ENCODE data around the gene GALNTL6. TPM values are rescaled to one million over a fixed set of nuclear protein-coding genes. Genes with fewer than 3 reads are reported as not detected.

Gene GALNTL6
- total RNA-seq, 1 donor, result 0.10 TPM

DNA sequence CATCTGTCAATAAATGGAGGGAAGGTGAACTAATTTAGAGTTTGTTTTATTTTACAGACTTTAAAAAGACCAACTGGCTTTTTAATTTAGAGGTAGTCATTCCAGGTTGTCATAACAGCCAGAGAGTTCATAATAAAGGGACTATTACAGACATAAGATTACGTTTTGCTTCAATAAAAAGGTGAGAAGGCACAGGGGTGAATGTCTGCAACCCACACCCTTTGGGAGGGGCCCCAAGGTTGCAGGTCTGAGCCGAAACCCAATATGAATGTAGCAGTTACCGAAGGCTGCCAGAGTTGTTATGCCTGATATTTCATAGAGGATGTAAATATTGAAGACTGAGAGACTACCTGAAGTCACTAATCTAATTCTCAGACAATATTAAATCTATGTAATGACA lies 1025.7 kb downstream of the GALNTL6 start:
- Histone ChIP-seq H3K4me1 (ENCODE audit: insufficient read depth, low read length) (no peaks in the 10 kb centered on the region), H3K9me3 (ENCODE audit: low read depth, low read length) (no peaks in the 10 kb centered on the region), H3K4me3 (ENCODE audit: low read length) (no peak overlapping the region), H3K27me3 (ENCODE audit: insufficient read depth, low read length) (no peaks in the 10 kb centered on the region)

- Histone ChIP-seq H3K9me3 (ENCODE audit: low read depth, low read length) (no peaks in the 10 kb centered on the region), H3K27me3 (ENCODE audit: insufficient read depth, low read length) (no peaks in the 10 kb centered on the region), H3K4me1 (ENCODE audit: insufficient read depth, low read length) (no peaks in the 10 kb centered on the region), H3K4me3 (ENCODE audit: low read length) (no peak overlapping the region)
Observed at GRCh38 chr4:172842779-172843178, 1029.6 kb downstream of the GALNTL6 start.

DNA sequence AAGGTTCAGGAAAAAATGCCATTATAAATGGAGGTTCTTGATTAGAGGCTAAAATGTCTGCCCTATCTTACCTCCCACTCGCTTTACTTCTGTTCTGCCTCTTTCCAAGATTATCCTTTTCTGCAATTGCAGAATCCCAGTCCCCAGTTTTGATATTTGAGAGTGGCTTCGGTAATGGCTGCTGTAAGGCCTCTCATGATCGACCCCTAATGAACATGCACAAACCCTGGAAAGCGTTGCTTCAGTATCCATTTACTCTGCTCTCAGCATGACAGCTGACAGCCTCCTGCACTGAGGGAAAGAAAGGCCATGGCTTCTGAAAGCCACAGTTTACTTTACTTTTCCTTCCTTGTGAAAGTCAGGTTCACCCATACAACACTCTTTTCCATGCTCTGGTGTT lies 1030.0 kb downstream of the GALNTL6 start:
- Histone ChIP-seq H3K4me1 (ENCODE audit: insufficient read depth, low read length) (no peaks in the 10 kb centered on the region), H3K9me3 (ENCODE audit: low read depth, low read length) (no peaks in the 10 kb centered on the region), H3K4me3 (ENCODE audit: low read length) (no peak overlapping the region), H3K27me3 (ENCODE audit: insufficient read depth, low read length) (no peaks in the 10 kb centered on the region)

DNA sequence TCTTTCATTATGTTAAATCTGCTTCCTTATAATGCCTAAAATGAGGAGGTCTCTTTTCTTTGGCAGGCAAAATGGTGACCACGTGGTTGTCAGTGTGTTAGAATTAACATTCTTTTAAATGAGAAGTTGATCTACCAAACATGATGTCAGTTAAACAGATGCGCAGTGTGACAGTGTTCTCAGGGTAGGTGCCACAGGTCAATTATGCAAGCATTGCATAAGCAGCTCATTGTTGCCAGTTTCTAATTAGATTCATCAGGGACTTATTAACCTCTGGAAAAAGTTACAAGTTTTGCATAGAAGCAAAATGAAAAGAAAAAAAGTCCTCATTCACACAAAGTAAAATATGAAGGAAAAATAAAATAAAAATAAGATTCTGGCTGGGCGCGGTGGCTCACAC lies 1031.4 kb downstream of the GALNTL6 start:
- no peaks in the 10 kb centered on the region for H3K4me1 ChIP-seq (ENCODE audit: insufficient read depth, low read length)
- no peaks in the 10 kb centered on the region for H3K9me3 ChIP-seq (ENCODE audit: low read depth, low read length)
- H3K4me3 ChIP-seq (ENCODE audit: low read length), result no peak overlapping the region
- H3K27me3 ChIP-seq (ENCODE audit: insufficient read depth, low read length), result no peaks in the 10 kb centered on the region

DNA sequence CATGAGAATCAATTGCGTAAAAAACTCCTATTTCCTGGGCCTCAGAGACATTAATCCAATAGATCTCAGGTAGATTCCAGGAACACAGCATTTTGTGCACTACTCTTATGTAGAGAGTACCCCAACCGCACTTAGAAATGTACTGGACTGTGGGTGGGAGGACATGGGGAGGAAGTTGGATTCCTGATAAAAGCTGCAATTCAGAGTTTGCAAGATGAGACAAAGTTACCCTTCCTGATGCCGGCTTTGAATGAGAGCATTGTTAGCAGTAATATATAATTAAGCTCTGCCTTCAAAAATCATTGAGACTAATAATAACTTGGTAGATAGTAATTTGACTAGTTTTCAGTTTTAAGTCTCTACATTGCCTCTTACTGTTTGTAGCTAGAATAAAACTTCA lies 1032.1 kb downstream of the GALNTL6 start:
- H3K9me3 ChIP-seq (ENCODE audit: low read depth, low read length), result no peaks in the 10 kb centered on the region
- H3K4me3 ChIP-seq (ENCODE audit: low read length), result no peak overlapping the region
- no peaks in the 10 kb centered on the region for H3K27me3 ChIP-seq (ENCODE audit: insufficient read depth, low read length)
- H3K4me1 ChIP-seq (ENCODE audit: insufficient read depth, low read length), result no peaks in the 10 kb centered on the region

DNA sequence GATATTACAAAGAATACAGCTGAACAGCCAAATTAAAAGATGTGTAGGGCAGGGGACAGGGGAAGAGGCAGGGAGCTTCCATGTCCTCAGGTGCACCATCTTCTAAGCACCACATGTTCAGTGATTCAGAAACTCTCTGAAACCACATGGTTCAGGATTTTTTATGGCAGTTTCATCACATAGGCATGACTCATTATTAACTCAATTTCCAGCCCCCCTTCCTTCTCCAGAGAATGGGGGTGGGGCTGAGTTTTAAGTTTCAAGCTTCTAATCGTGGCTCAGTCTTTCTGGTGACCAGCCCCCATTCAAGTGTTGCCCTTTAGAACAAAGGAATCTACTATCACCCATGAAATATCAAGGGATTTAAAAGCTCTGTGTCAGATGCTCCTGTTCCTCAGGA lies 1037.6 kb downstream of the GALNTL6 start:
- Histone ChIP-seq H3K4me1 (ENCODE audit: insufficient read depth, low read length) (no peaks in the 10 kb centered on the region), H3K27me3 (ENCODE audit: insufficient read depth, low read length) (no peaks in the 10 kb centered on the region), H3K9me3 (ENCODE audit: low read depth, low read length) (no peaks in the 10 kb centered on the region), H3K4me3 (ENCODE audit: low read length) (no peak overlapping the region)

GRCh38 chr4:172851534-172851933 lies 1038.3 kb downstream of the GALNTL6 start:
- no peaks in the 10 kb centered on the region for H3K4me1 ChIP-seq (ENCODE audit: insufficient read depth, low read length)
- no peaks in the 10 kb centered on the region for H3K9me3 ChIP-seq (ENCODE audit: low read depth, low read length)
- H3K27me3 ChIP-seq (ENCODE audit: insufficient read depth, low read length), result no peaks in the 10 kb centered on the region
- H3K4me3 ChIP-seq (ENCODE audit: low read length), result no peak overlapping the region

GRCh38 chr4:172857026-172857425 lies 1043.8 kb downstream of the GALNTL6 start:
- H3K27me3 ChIP-seq (ENCODE audit: insufficient read depth, low read length), result no peaks in the 10 kb centered on the region
- no peaks in the 10 kb centered on the region for H3K9me3 ChIP-seq (ENCODE audit: low read depth, low read length)
- no peak overlapping the region for H3K4me3 ChIP-seq (ENCODE audit: low read length)
- no peaks in the 10 kb centered on the region for H3K4me1 ChIP-seq (ENCODE audit: insufficient read depth, low read length)

DNA sequence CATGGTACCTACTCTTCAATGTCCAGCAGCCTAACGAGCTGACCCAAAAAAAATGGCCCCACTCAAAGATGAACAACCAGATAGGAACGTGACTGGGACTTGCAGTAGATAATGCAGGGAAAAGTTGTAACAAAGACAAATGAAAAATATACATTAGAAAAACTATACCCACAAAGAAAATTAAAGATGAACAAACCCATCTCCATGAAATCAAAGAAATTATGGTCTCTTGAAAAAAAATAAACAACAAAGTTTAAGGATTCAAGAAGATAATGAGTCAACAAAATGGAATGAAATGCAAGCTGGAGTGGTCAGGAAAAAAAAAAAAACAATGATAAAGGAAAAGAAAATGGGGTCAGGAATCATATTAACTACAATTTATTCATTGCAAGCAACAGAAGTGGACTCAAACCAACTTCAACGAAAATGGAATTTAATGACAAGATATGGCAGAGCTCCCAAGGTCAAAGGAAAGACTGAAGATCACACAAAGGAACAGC lies 1045.6 kb downstream of the GALNTL6 start:
- Histone ChIP-seq H3K4me3 (ENCODE audit: low read length) (no peak overlapping the region), H3K4me1 (ENCODE audit: insufficient read depth, low read length) (no peaks in the 10 kb centered on the region), H3K27me3 (ENCODE audit: insufficient read depth, low read length) (no peaks in the 10 kb centered on the region)

GRCh38 chr4:172865103-172865502 lies 1051.9 kb downstream of the GALNTL6 start:
- H3K9me3 ChIP-seq (ENCODE audit: low read depth, low read length), result no peaks in the 10 kb centered on the region
- no peaks in the 10 kb centered on the region for H3K4me1 ChIP-seq (ENCODE audit: insufficient read depth, low read length)
- no peaks in the 10 kb centered on the region for H3K27me3 ChIP-seq (ENCODE audit: insufficient read depth, low read length)
- no peak overlapping the region for H3K4me3 ChIP-seq (ENCODE audit: low read length)

More for the DNA sequence above, 1045.6 kb downstream of the GALNTL6 start:
- H3K9me3 ChIP-seq (ENCODE audit: low read depth, low read length), result no peaks in the 10 kb centered on the region

- no peak overlapping the region for H3K4me3 ChIP-seq (ENCODE audit: low read length)
- no peaks in the 10 kb centered on the region for H3K4me1 ChIP-seq (ENCODE audit: insufficient read depth, low read length)
- no peaks in the 10 kb centered on the region for H3K27me3 ChIP-seq (ENCODE audit: insufficient read depth, low read length)
- no peaks in the 10 kb centered on the region for H3K9me3 ChIP-seq (ENCODE audit: low read depth, low read length)
Observed at GRCh38 chr4:172865531-172866127, 1052.4 kb downstream of the GALNTL6 start.

DNA sequence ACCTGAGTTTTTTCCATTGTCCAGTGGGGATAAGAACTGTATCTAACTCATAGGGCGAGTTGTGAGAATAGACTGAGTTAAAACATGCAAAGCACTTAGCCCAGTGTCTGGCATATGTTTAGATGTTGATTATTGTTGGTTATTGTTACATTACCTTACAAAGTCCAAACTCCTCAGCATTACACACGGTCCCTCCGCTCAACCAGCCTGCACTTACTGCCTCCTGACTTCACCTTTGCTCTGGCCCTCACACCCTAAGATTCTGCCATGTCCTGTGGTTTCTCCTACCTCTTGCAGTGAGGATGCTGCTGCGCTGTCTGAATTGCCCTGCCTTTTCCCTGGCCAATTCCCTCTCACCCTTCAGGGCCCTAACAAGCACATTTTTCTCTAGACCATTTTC lies 1053.2 kb downstream of the GALNTL6 start:
- Histone ChIP-seq H3K4me1 (ENCODE audit: insufficient read depth, low read length) (no peaks in the 10 kb centered on the region), H3K27me3 (ENCODE audit: insufficient read depth, low read length) (no peaks in the 10 kb centered on the region), H3K4me3 (ENCODE audit: low read length) (no peak overlapping the region), H3K9me3 (ENCODE audit: low read depth, low read length) (no peaks in the 10 kb centered on the region)

GRCh38 chr4:172867835-172868234 lies 1054.6 kb downstream of the GALNTL6 start:
- no peak overlapping the region for H3K4me3 ChIP-seq (ENCODE audit: low read length)
- H3K27me3 ChIP-seq (ENCODE audit: insufficient read depth, low read length), result no peaks in the 10 kb centered on the region
- H3K4me1 ChIP-seq (ENCODE audit: insufficient read depth, low read length), result no peaks in the 10 kb centered on the region
- H3K9me3 ChIP-seq (ENCODE audit: low read depth, low read length), result no peaks in the 10 kb centered on the region

- Histone ChIP-seq H3K9me3 (ENCODE audit: low read depth, low read length) (no peaks in the 10 kb centered on the region), H3K4me3 (ENCODE audit: low read length) (no peak overlapping the region), H3K27me3 (ENCODE audit: insufficient read depth, low read length) (no peaks in the 10 kb centered on the region), H3K4me1 (ENCODE audit: insufficient read depth, low read length) (no peaks in the 10 kb centered on the region)
Observed at GRCh38 chr4:172868271-172868670, 1055.1 kb downstream of the GALNTL6 start.

DNA sequence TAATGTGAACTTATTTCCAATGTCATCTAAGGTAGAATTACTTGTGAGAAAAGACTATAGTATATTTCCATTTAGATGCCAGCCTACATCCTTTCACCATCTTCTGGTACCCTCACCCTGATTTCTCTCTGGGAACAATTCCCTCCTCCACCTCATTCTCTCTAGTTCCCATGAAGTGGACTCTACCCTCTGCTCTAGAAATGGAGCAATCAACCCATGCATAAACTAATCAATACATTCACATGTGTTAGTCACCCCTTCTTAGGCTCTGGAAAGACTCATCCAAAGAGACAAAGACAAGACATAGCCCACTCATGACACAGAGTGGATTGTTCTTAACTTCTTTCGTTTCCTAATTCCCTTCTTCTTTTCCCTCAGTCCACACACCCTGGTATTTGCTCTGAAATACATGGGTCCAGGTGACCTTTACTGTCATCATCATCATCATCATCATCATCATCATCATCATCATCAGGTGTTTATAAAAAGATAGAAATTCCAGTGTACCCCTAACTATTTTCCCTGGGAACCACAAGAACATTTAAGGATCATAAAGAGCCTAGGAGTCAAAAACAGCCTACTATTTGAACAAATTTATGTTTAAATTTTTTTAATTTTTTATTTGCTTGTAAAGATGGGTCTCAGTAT lies 1056.5 kb downstream of the GALNTL6 start:
- Histone ChIP-seq H3K4me3 (ENCODE audit: low read length) (no peak overlapping the region), H3K27me3 (ENCODE audit: insufficient read depth, low read length) (no peaks in the 10 kb centered on the region), H3K4me1 (ENCODE audit: insufficient read depth, low read length) (no peaks in the 10 kb centered on the region)

GRCh38 chr4:172871381-172871780 lies 1058.2 kb downstream of the GALNTL6 start:
- H3K9me3 ChIP-seq (ENCODE audit: low read depth, low read length), result no peaks in the 10 kb centered on the region
- H3K4me1 ChIP-seq (ENCODE audit: insufficient read depth, low read length), result no peaks in the 10 kb centered on the region
- no peaks in the 10 kb centered on the region for H3K27me3 ChIP-seq (ENCODE audit: insufficient read depth, low read length)
- no peak overlapping the region for H3K4me3 ChIP-seq (ENCODE audit: low read length)

More for the DNA sequence above, 1056.5 kb downstream of the GALNTL6 start:
- H3K9me3 ChIP-seq (ENCODE audit: low read depth, low read length), result no peaks in the 10 kb centered on the region

Data from mononuclear cell (primary cell).